ENCODE measurements around the gene SLC7A10. TPM values are rescaled to one million over a fixed set of nuclear protein-coding genes. Genes with fewer than 3 reads are reported as not detected.

Gene SLC7A10
- total RNA-seq, 1 donor from 2014 or later = not detected

DNA sequence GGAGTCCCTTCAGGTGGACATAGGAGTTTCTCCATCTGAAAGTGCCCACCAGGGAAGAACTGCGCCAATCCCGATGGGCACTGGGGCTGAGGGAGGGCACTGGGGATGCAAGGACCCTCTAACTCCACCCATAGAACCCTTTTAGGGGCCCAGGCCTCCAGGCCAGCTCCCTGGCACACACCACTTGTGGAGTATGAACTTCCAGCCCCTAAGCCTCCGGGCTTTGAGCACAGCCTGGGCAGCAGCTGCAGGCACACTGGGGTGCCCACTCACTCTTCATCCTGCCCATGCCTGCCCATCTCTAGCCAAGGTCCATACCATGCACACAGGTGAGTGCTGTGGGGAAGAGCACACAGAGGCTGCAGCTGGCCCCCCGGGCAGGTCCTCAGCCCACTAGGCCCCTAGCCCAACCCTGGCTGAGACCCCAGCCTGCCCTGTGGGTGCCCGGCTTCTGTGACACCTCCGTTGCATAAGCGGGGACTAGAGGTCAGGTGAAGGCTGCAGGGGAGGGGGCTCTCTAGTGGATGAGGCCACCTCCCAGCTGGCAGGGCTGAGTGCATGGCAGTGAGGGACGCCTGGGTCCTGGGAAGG is 14.6 kb upstream of the SLC7A10 start:
- Histone ChIP-seq H3K4me1 (no peaks in the 10 kb centered on the region), H3K27me3 (no peaks in the 10 kb centered on the region), H3K36me3 (no peaks in the 10 kb centered on the region), H3K27ac (no peak overlapping the region), H3K9me3 (no peaks in the 10 kb centered on the region), H3K4me3 (no peak overlapping the region)
- DNase-seq (ENCODE audit: low spot score in 2 of 2) = no peak
- intact Hi-C loops (cut with DNase I) = no loop called here
- TF ChIP-seq CTCF (IDR thresholded peaks at IDR 0.05) = no peak

GRCh38 chr19:33239223-33239975 is 13.7 kb upstream of the SLC7A10 start:
- H3K4me1 ChIP-seq = no peaks in the 10 kb centered on the region
- no peaks in the 10 kb centered on the region for H3K9me3 ChIP-seq
- no peak for TF ChIP-seq CTCF (IDR thresholded peaks at IDR 0.05)
- intact Hi-C loops (cut with DNase I) = no loop called here
- H3K27me3 ChIP-seq = no peaks in the 10 kb centered on the region
- DNase-seq (ENCODE audit: low spot score in 2 of 2) = no peak
- H3K4me3 ChIP-seq = no peak overlapping the region
- no peaks in the 10 kb centered on the region for H3K36me3 ChIP-seq
- no peak overlapping the region for H3K27ac ChIP-seq

DNA sequence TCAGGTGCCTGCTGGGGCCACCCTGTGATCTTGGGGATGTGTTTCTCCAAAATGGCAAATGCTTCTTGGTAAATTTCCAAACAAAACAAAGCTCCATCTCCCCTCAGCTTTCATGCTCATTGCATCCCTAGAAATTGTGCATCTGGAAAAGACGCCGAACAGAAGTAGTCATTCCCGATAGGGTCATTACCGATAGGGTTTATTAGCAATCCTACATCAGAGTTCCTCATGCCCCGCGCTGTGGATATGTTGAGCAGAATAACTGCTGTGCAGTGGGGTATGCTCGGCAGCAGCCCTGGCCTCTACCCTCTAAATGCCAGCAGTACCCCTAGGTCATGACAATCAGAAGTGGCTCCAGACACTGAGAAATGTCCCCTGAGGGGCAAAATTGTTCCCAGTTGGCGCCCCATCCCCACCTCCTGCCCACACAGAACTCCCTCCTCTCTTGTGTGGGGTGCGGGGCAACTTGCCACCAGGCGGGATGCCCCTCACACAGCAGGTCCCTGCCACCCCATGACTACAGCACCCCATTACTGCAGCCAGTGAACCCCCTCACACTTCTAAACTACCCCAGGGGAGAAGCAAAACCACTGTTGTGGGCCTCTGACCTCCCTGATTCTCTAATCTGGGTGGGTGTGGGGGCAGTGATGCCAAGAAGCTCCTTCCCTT is 13.0 kb upstream of the SLC7A10 start:
- Histone ChIP-seq H3K27me3 (no peaks in the 10 kb centered on the region), H3K27ac (no peak overlapping the region), H3K4me1 (no peaks in the 10 kb centered on the region), H3K36me3 (no peaks in the 10 kb centered on the region), H3K9me3 (no peaks in the 10 kb centered on the region), H3K4me3 (no peak overlapping the region)
- no peak for DNase-seq (ENCODE audit: low spot score in 2 of 2)
- intact Hi-C loops (cut with DNase I) = no loop called here
- TF ChIP-seq CTCF (IDR thresholded peaks at IDR 0.05) = no peak

- Histone ChIP-seq H3K27me3 (no peaks in the 10 kb centered on the region), H3K4me1 (no peaks in the 10 kb centered on the region), H3K27ac (no peak overlapping the region), H3K4me3 (no peak overlapping the region), H3K9me3 (no peaks in the 10 kb centered on the region), H3K36me3 (no peaks in the 10 kb centered on the region)
- no peak for DNase-seq (ENCODE audit: low spot score in 2 of 2)
- intact Hi-C loops (cut with DNase I) = no loop called here
- no peak for TF ChIP-seq CTCF (IDR thresholded peaks at IDR 0.05)
Measured at GRCh38 chr19:33236696-33237390, 11.2 kb upstream of the SLC7A10 start.

- TF ChIP-seq CTCF (IDR thresholded peaks at IDR 0.05) = no peak
- H3K27me3 ChIP-seq = no peaks in the 10 kb centered on the region
- no peak overlapping the region for H3K4me3 ChIP-seq
- intact Hi-C loops (cut with DNase I) = loop anchor here (1.0 kb wide), 1 partner anchor 171 kb away; no protein-coding TSS in a partner anchor
- H3K36me3 ChIP-seq = no peaks in the 10 kb centered on the region
- no peaks in the 10 kb centered on the region for H3K9me3 ChIP-seq
- no peaks in the 10 kb centered on the region for H3K4me1 ChIP-seq
- DNase-seq (ENCODE audit: low spot score in 2 of 2) = no peak
- no peak overlapping the region for H3K27ac ChIP-seq
Measured at GRCh38 chr19:33235996-33236350, 10.3 kb upstream of the SLC7A10 start.

Measured in ascending aorta (tissue), 2 donors.